Kidney (tissue), 14 donors: Measurements from ENCODE around the gene GPR151. TPM values are rescaled to one million over a fixed set of nuclear protein-coding genes. Genes with fewer than 3 reads are reported as not detected.

ENCODE experiments used
- DNase-seq, 5 donors: peaks; one replicate each; pipeline ENCODE4 v3.0.0-alpha.2; 2013 to 2020
- FAIRE-seq: peaks from 2 replicates; lab custom pipeline; 2012; peaks lifted over from hg19 to GRCh38; lab: Jason Lieb, UNC
- H3K27ac ChIP-seq, 2 donors: one replicate each; pipeline ENCODE4 v1.7.0; 2013; ENCODE audit warnings: low read depth in 2 of 2, low read length in 2 of 2, inconsistent platforms in 1 of 2
- H3K27me3 ChIP-seq: one replicate; pipeline ENCODE4 v1.7.1; 2013; ENCODE audit warnings: low read length, inconsistent platforms; ENCODE audit not compliant: control insufficient read depth, insufficient read depth
- H3K36me3 ChIP-seq, 3 donors: one replicate each; pipeline versions ENCODE4 v1.7.0 to v1.7.1; 2013; ENCODE audit warnings: low read length in 3 of 3, control low read depth in 1 of 3, inconsistent platforms in 1 of 3; ENCODE audit not compliant: insufficient read depth in 3 of 3, control insufficient read depth in 2 of 3
- H3K4me1 ChIP-seq, 3 donors: one replicate each; pipeline versions ENCODE4 v1.7.0 to v1.7.1; 2013; ENCODE audit warnings: low read length in 3 of 3, inconsistent platforms in 1 of 3, low read depth in 1 of 3; ENCODE audit not compliant: control insufficient read depth in 2 of 3, insufficient read depth in 2 of 3
- H3K4me3 ChIP-seq, 3 donors: one replicate each; pipeline versions ENCODE4 v1.7.0 to v1.8.1; 2013; ENCODE audit warnings: low read length in 3 of 3, control low read depth in 1 of 3, inconsistent platforms in 1 of 3
- H3K9ac ChIP-seq, 3 donors: one replicate each; pipeline versions ENCODE4 v1.7.0 to v1.7.1; 2013; ENCODE audit warnings: low read length in 3 of 3, control low read depth in 1 of 3, inconsistent platforms in 1 of 3
- H3K9me3 ChIP-seq, 3 donors: one replicate each; pipeline versions ENCODE4 v1.7.0 to v1.7.1; 2013; ENCODE audit warnings: low read length in 3 of 3, control low read depth in 1 of 3, inconsistent platforms in 1 of 3; ENCODE audit not compliant: control insufficient read depth in 2 of 3, insufficient read depth in 1 of 3
- intact Hi-C: fragments of 100-400 bp; cut with DNase I; formaldehyde crosslinking; loops from one replicate; pipeline ENCODE4 v1.11.1; 2022
- polyA plus RNA-seq: library from polyadenylated mRNA; stranded (reverse); fragments of 350-450 nt; fragmentation: Illumina TruSeq; extraction: RNeasy Lipid Tissue Mini Kit (QIAGEN cat#74804); gene quantifications from one replicate; pipeline ENCODE4 v1.2.3, GENCODE V29; 2014; ENCODE audit warnings: low read depth, low replicate concordance; ENCODE audit not compliant: insufficient read depth
- total RNA-seq: library from RNA; stranded (reverse); fragmentation: NEBNext Ultra II Directional; extraction: Animal tissue kit (Norgen Biotek cat#: 25700); gene quantifications from one replicate; pipeline ENCODE4 v1.2.1, GENCODE V29; 2021
- TF ChIP-seq, protein P1 (sequence below): IDR thresholded peaks from 3 replicates; pipeline ENCODE4 v1.5.1; 2012; ENCODE audit warnings: mild to moderate bottlenecking, moderate library complexity, borderline replicate concordance; ENCODE audit not compliant: insufficient read depth; ENCODE audit errors: extremely low read depth
- donor health status: control.
- donor health status: control.
- donor health status: control.
- donor health status: control.
- donor health status: control.
- donor health status: DM: yes; HTN: yes; CAD: no.
- donor health status: Normal renal cell carcinoma (clear cell type).

The GPR151 gene
- total and polyA plus RNA-seq, 2 donors from 2014 or later = not detected

DNA sequence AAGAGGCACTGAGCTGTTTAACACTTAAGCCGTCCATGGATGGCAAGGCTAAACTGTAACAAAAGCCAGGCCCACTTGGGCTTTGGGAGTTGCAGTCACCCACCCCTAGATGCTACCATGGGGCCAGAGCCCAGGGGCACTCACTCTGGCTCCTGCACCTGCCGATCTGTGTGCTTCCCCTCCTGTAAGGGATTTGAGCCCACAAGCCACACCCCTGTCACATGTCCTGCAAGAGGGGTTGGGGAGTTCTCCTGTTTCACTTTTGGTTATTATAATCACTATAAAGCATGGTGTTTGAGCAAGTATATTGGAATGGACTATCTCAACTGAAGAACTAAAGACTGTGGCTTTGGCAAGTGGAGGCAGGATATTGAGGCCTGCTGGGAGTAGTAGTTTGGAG lies 14.0 kb upstream of the GPR151 start:
- H3K36me3 ChIP-seq = no peaks in the 10 kb centered on the region
- H3K27me3 ChIP-seq = no peaks in the 10 kb centered on the region
- intact Hi-C loops = loop anchor here (10.0 kb wide), 1 partner anchor 665 kb away; no protein-coding TSS in a partner anchor
- no peak for FAIRE-seq
- H3K4me1 ChIP-seq = no peaks in the 10 kb centered on the region
- no peak overlapping the region for H3K9ac ChIP-seq
- no peak overlapping the region for H3K4me3 ChIP-seq
- H3K9me3 ChIP-seq = no peaks in the 10 kb centered on the region
- TF ChIP-seq, protein P1, sequence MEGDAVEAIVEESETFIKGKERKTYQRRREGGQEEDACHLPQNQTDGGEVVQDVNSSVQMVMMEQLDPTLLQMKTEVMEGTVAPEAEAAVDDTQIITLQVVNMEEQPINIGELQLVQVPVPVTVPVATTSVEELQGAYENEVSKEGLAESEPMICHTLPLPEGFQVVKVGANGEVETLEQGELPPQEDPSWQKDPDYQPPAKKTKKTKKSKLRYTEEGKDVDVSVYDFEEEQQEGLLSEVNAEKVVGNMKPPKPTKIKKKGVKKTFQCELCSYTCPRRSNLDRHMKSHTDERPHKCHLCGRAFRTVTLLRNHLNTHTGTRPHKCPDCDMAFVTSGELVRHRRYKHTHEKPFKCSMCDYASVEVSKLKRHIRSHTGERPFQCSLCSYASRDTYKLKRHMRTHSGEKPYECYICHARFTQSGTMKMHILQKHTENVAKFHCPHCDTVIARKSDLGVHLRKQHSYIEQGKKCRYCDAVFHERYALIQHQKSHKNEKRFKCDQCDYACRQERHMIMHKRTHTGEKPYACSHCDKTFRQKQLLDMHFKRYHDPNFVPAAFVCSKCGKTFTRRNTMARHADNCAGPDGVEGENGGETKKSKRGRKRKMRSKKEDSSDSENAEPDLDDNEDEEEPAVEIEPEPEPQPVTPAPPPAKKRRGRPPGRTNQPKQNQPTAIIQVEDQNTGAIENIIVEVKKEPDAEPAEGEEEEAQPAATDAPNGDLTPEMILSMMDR = no peak
- no peak for DNase-seq
- no peak overlapping the region for H3K27ac ChIP-seq

DNA sequence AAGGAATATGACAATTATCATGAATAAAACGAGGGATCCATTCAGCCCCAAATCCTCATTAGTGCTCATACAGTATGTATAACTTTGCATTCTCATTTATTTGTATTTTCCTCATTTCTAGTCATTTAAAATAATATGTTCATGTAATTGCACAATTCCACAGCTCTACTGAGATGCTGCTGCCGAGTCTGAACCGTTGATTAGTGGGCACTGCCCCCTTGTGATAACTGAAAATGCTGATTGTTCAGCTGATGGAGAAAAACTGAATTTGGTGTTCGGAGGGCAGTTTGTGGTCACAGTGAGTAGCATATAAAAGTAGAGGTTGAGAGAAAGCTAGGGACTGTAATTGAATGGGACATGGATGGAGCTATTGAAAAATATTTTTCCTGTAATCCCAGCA lies 12.2 kb upstream of the GPR151 start:
- no peak overlapping the region for H3K27ac ChIP-seq
- TF ChIP-seq, protein P1 = no peak
- H3K4me1 ChIP-seq = no peaks in the 10 kb centered on the region
- no peak for FAIRE-seq
- intact Hi-C loops = no loop called here
- H3K9ac ChIP-seq = no peak overlapping the region
- no peaks in the 10 kb centered on the region for H3K9me3 ChIP-seq
- H3K36me3 ChIP-seq = no peaks in the 10 kb centered on the region
- no peak overlapping the region for H3K4me3 ChIP-seq
- no peak for DNase-seq
- H3K27me3 ChIP-seq = no peaks in the 10 kb centered on the region

DNA sequence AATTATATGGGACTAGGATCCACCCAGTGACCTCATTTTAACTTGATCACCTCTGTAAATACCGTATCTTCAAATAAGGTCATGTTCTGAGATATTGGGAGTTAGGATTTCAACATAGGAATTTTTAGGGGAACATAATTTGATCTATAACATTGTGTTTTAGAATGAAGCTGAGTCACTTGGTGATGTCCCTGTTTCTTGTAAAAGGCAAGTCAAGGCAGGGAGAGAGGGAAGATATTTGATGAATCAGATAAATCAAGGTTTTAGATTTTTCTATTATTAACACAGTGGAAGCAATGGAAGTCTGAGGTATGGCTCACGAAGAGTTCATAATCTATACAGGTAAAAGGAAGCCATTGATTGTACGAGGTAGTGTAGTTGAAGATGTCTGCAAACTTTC lies 11.8 kb upstream of the GPR151 start:
- intact Hi-C loops = no loop called here
- Histone ChIP-seq H3K27ac (no peak overlapping the region), H3K4me3 (no peak overlapping the region), H3K9me3 (no peaks in the 10 kb centered on the region), H3K9ac (no peak overlapping the region), H3K36me3 (no peaks in the 10 kb centered on the region), H3K4me1 (no peaks in the 10 kb centered on the region), H3K27me3 (no peaks in the 10 kb centered on the region)
- no peak for DNase-seq
- TF ChIP-seq, protein P1 = no peak
- FAIRE-seq = no peak

DNA sequence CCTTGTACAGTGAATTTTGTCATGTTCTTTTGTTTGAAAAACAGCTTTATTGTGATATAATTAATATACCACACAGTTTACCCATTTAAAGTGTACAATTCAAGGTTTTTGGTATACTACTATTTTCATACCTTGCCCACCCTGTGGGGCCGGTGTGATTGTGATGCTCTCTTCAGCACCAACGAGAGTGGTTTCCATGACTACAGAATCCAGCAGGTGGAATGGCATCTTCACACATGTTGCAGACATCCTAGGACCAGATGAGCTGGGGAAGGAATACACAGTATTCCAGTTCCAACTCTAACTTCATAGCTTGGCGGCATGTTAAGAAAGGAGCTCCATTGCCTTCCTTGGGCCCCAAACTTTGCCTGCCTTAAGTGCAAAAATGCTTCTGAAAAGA lies 7.7 kb upstream of the GPR151 start:
- TF ChIP-seq, protein P1 = no peak
- no peak overlapping the region for H3K4me3 ChIP-seq
- intact Hi-C loops = no loop called here
- no peaks in the 10 kb centered on the region for H3K27me3 ChIP-seq
- H3K36me3 ChIP-seq = no peaks in the 10 kb centered on the region
- no peak for DNase-seq
- no peak overlapping the region for H3K9ac ChIP-seq
- no peaks in the 10 kb centered on the region for H3K9me3 ChIP-seq
- no peaks in the 10 kb centered on the region for H3K4me1 ChIP-seq
- no peak overlapping the region for H3K27ac ChIP-seq
- FAIRE-seq = no peak
